ENCODE data around the gene ASPSCR1. TPM values are rescaled to one million over a fixed set of nuclear protein-coding genes. Genes with fewer than 3 reads are reported as not detected.

Gene ASPSCR1
- total RNA-seq, 1 donor from 2014 or later, result 50.0 TPM

- ChIA-PET CTCF (no interaction called here), POLR2A (no interaction called here)
- intact Hi-C loops (cut with micrococcal nuclease), result no loop called here
- ATAC-seq (ENCODE audit: low read depth) (no peak), DNase-seq (no peak)
- Mint-ChIP-seq H3K9me3 (no peaks in the 10 kb centered on the region), H3K4me3 (no peak overlapping the region), H3K27me3 (peaks cover 13% of the 10 kb centered on the region), H3K27ac (no peak overlapping the region), H3K4me1 (peaks cover 4% of the 10 kb centered on the region), H3K36me3 (ENCODE audit: low read depth) (no peaks in the 10 kb centered on the region)
- TF ChIP-seq CTCF (IDR thresholded peaks at IDR 0.05), result no peak
These were observed 22.3 kb upstream of the ASPSCR1 start for GRCh38 chr17:81955058-81955681.

- Mint-ChIP-seq H3K4me3 (no peak overlapping the region), H3K27ac (no peak overlapping the region), H3K9me3 (no peaks in the 10 kb centered on the region), H3K36me3 (ENCODE audit: low read depth) (no peaks in the 10 kb centered on the region), H3K4me1 (peaks cover 4% of the 10 kb centered on the region), H3K27me3 (peaks cover 13% of the 10 kb centered on the region)
- no peak for TF ChIP-seq CTCF (IDR thresholded peaks at IDR 0.05)
- intact Hi-C loops (cut with micrococcal nuclease), result no loop called here
- DNase-seq (no peak), ATAC-seq (ENCODE audit: low read depth) (no peak)
- ChIA-PET POLR2A (no interaction called here), CTCF (no interaction called here)
These were observed 21.5 kb upstream of the ASPSCR1 start for GRCh38 chr17:81955756-81956544.

- H3K36me3 Mint-ChIP-seq (ENCODE audit: low read depth), result no peaks in the 10 kb centered on the region
- ChIA-PET POLR2A (no interaction called here), CTCF (no interaction called here)
- H3K4me1 Mint-ChIP-seq, result peaks cover 4% of the 10 kb centered on the region
- H3K9me3 Mint-ChIP-seq, result no peaks in the 10 kb centered on the region
- H3K4me3 Mint-ChIP-seq, result no peak overlapping the region
- no peak for ATAC-seq (ENCODE audit: low read depth)
- intact Hi-C loops (cut with micrococcal nuclease), result no loop called here
- no peak for TF ChIP-seq CTCF (IDR thresholded peaks at IDR 0.05)
- H3K27me3 Mint-ChIP-seq, result peaks cover 13% of the 10 kb centered on the region
- H3K27ac Mint-ChIP-seq, result no peak overlapping the region
- DNase-seq, result no peak
These were observed 20.5 kb upstream of the ASPSCR1 start for GRCh38 chr17:81956607-81957589.

GRCh38 chr17:81957691-81958432 is 19.6 kb upstream of the ASPSCR1 start:
- CTCF ChIA-PET, result no interaction called here
- TF ChIP-seq CTCF (IDR thresholded peaks at IDR 0.05), result no peak
- Mint-ChIP-seq H3K36me3 (ENCODE audit: low read depth) (no peaks in the 10 kb centered on the region), H3K9me3 (no peaks in the 10 kb centered on the region), H3K4me3 (no peak overlapping the region), H3K27ac (no peak overlapping the region), H3K4me1 (peaks cover 4% of the 10 kb centered on the region), H3K27me3 (peaks cover 17% of the 10 kb centered on the region)
- POLR2A ChIA-PET, result no interaction called here
- intact Hi-C loops (cut with micrococcal nuclease), result no loop called here
- DNase-seq (no peak), ATAC-seq (ENCODE audit: low read depth) (no peak)

Data from activated B cell treated with CpG ODN at 0.5 μM for 24 hours (primary cell).